Osteoblast (primary cell): ENCODE measurements around the gene GRIK4. TPM values are rescaled to one million over a fixed set of nuclear protein-coding genes. Genes with fewer than 3 reads are reported as not detected.

Source experiments
- DNase-seq: peaks from one replicate; pipeline ENCODE4 v3.0.0; 2011; ENCODE audit warnings: low spot score, mixed read lengths; ENCODE audit not compliant: insufficient read length; ENCODE audit errors: missing footprints
- H2AFZ ChIP-seq: 2 replicates; pipeline ENCODE4 v1.6.0; 2011; ENCODE audit warnings: mild to moderate bottlenecking, low read length
- H3K27ac ChIP-seq: 2 replicates; pipeline ENCODE4 v1.5.1; 2011; ENCODE audit warnings: mild to moderate bottlenecking, low read depth, low read length, moderate library complexity
- H3K27me3 ChIP-seq: 2 replicates; pipeline ENCODE4 v1.6.0; 2012; ENCODE audit warnings: mild to moderate bottlenecking, control low read depth, inconsistent platforms, low read length, moderate library complexity; ENCODE audit not compliant: insufficient read depth
- H3K36me3 ChIP-seq: 2 replicates; pipeline ENCODE4 v1.5.1; 2011; ENCODE audit warnings: mild to moderate bottlenecking, low read length, control low read depth, moderate library complexity; ENCODE audit not compliant: insufficient read depth
- H3K4me1 ChIP-seq: 2 replicates; pipeline ENCODE4 v1.5.1; 2011; ENCODE audit warnings: mild to moderate bottlenecking, low read length, control low read depth, moderate library complexity; ENCODE audit not compliant: insufficient read depth
- H3K4me2 ChIP-seq: 2 replicates; pipeline ENCODE4 v1.6.0; 2011; ENCODE audit warnings: mild to moderate bottlenecking, low read length; ENCODE audit not compliant: insufficient read depth
- H3K4me3 ChIP-seq: fragments of 200-600 bp; sonication (generic); 3 replicates; pipeline ENCODE4 v1.5.1; 2012; ENCODE audit warnings: mild to moderate bottlenecking, low read length, inconsistent platforms; ENCODE audit not compliant: insufficient read depth
- H3K79me2 ChIP-seq: 2 replicates; pipeline ENCODE4 v1.6.0; 2012; ENCODE audit warnings: mild to moderate bottlenecking, low read length, control low read depth, inconsistent platforms; ENCODE audit not compliant: insufficient read depth
- H3K9me3 ChIP-seq: 2 replicates; pipeline ENCODE4 v1.5.1; 2011; ENCODE audit warnings: low read depth, low read length, control low read depth
- H4K20me1 ChIP-seq: 2 replicates; pipeline ENCODE4 v1.6.0; 2012; ENCODE audit warnings: mild to moderate bottlenecking, low read length, control low read depth; ENCODE audit not compliant: insufficient read depth
- CTCF ChIP-seq: IDR thresholded peaks from 2 replicates; pipeline ENCODE4 v1.5.1; 2011; ENCODE audit warnings: mild to moderate bottlenecking, low read depth, low read length, moderate library complexity; ENCODE audit errors: extremely low read depth
- total RNA-seq: library from RNA; depleted of rRNA; stranded (reverse); fragments of >200 nt; gene quantifications from 2 replicates; pipeline ENCODE4 v1.2.3, GENCODE V29; 2012

The GRIK4 gene
- total RNA-seq, 1 donor = under 0.01 TPM

- no peak for TF ChIP-seq CTCF
- Histone ChIP-seq H3K27me3 (no peaks in the 10 kb centered on the region), H3K9me3 (no peaks in the 10 kb centered on the region), H3K4me3 (no peak overlapping the region), H3K27ac (no peak overlapping the region), H3K36me3 (no peaks in the 10 kb centered on the region), H4K20me1 (no peaks in the 10 kb centered on the region), H3K4me2 (no peak overlapping the region), H3K4me1 (no peaks in the 10 kb centered on the region), H3K79me2 (no peaks in the 10 kb centered on the region), H2AFZ (no peak overlapping the region)
- DNase-seq = no peak
Measured at GRCh38 chr11:120996973-120997372, 485.4 kb downstream of the GRIK4 start.

- Histone ChIP-seq H3K9me3 (no peaks in the 10 kb centered on the region), H4K20me1 (no peaks in the 10 kb centered on the region), H3K4me3 (no peak overlapping the region), H2AFZ (no peak overlapping the region), H3K27ac (no peak overlapping the region), H3K4me1 (no peaks in the 10 kb centered on the region), H3K79me2 (no peaks in the 10 kb centered on the region), H3K27me3 (no peaks in the 10 kb centered on the region), H3K4me2 (no peak overlapping the region), H3K36me3 (no peaks in the 10 kb centered on the region)
- no peak for TF ChIP-seq CTCF
- DNase-seq = no peak
Measured at GRCh38 chr11:120998581-120998980, 487.0 kb downstream of the GRIK4 start.

- H3K27me3 ChIP-seq = no peaks in the 10 kb centered on the region
- H3K36me3 ChIP-seq = no peaks in the 10 kb centered on the region
- H2AFZ ChIP-seq = no peak overlapping the region
- no peaks in the 10 kb centered on the region for H3K9me3 ChIP-seq
- H3K27ac ChIP-seq = no peak overlapping the region
- no peak overlapping the region for H3K4me2 ChIP-seq
- no peak for DNase-seq
- H3K79me2 ChIP-seq = no peaks in the 10 kb centered on the region
- H3K4me1 ChIP-seq = no peaks in the 10 kb centered on the region
- no peaks in the 10 kb centered on the region for H4K20me1 ChIP-seq
- no peak for TF ChIP-seq CTCF
- H3K4me3 ChIP-seq = no peak overlapping the region
Measured at GRCh38 chr11:121004206-121004840, 492.8 kb downstream of the GRIK4 start.

- Histone ChIP-seq H2AFZ (no peak overlapping the region), H3K27ac (no peak overlapping the region), H3K4me2 (no peak overlapping the region)
Measured at GRCh38 chr11:121006922-121007321, 495.4 kb downstream of the GRIK4 start.

More at GRCh38 chr11:121006922-121007321, 495.4 kb downstream of the GRIK4 start:
- H3K79me2 ChIP-seq = no peaks in the 10 kb centered on the region
- no peaks in the 10 kb centered on the region for H3K36me3 ChIP-seq
- no peak for TF ChIP-seq CTCF
- H3K27me3 ChIP-seq = no peaks in the 10 kb centered on the region
- DNase-seq = no peak
- H3K4me3 ChIP-seq = no peak overlapping the region
- no peaks in the 10 kb centered on the region for H3K4me1 ChIP-seq
- H4K20me1 ChIP-seq = no peaks in the 10 kb centered on the region
- H3K9me3 ChIP-seq = no peaks in the 10 kb centered on the region
